ENCODE data around the gene DGCR6L. TPM values are rescaled to one million over a fixed set of nuclear protein-coding genes. Genes with fewer than 3 reads are reported as not detected.

DGCR6L gene
- total RNA-seq, 1 experiment from 2014 or later = 56.4 TPM

Other genes with a start within 250 kb of the DGCR6L start
- 22.9 and 25.9 TPM in 2 replicates for gene DGCR8, start 239.8 kb downstream of the DGCR6L start, total RNA-seq (2014; rRNA removed; shearing (Covaris generic))
- gene RANBP1, start 204.0 kb downstream of the DGCR6L start, total RNA-seq (2014; rRNA removed; shearing (Covaris generic)) = 801 and 856 TPM in 2 replicates
- 93.4 and 94.3 TPM in 2 replicates for gene TRMT2A, start 202.8 kb downstream of the DGCR6L start, total RNA-seq (2014; rRNA removed; shearing (Covaris generic))
- 15.4 and 29.0 TPM in 2 replicates for gene ZDHHC8, start 188.3 kb downstream of the DGCR6L start, total RNA-seq (2014; rRNA removed; shearing (Covaris generic))
- gene CCDC188, start 169.0 kb downstream of the DGCR6L start, total RNA-seq (2014; rRNA removed; shearing (Covaris generic)) = 5.3 and 5.8 TPM in 2 replicates
- 2.7 and 4.9 TPM in 2 replicates for gene RTN4R, start 51.7 kb downstream of the DGCR6L start, total RNA-seq (2014; rRNA removed; shearing (Covaris generic))
- 11.7 and 11.8 TPM in 2 replicates for gene ZNF74, start 74.1 kb upstream of the DGCR6L start, total RNA-seq (2014; rRNA removed; shearing (Covaris generic))
- 46.0 and 50.1 TPM in 2 replicates for gene SCARF2, start 117.8 kb upstream of the DGCR6L start, total RNA-seq (2014; rRNA removed; shearing (Covaris generic))
- 5.7 and 7.9 TPM in 2 replicates for gene KLHL22, start 175.7 kb upstream of the DGCR6L start, total RNA-seq (2014; rRNA removed; shearing (Covaris generic))
- 43.2 and 59.4 TPM in 2 replicates for gene MED15, start 187.6 kb upstream of the DGCR6L start, total RNA-seq (2014; rRNA removed; shearing (Covaris generic))